ENCODE data around the gene TRIM74. TPM values are rescaled to one million over a fixed set of nuclear protein-coding genes. Genes with fewer than 3 reads are reported as not detected.

The TRIM74 gene
- total RNA-seq, result 0.13 and 0.16 TPM in 2 replicates

GRCh38 chr7:72968980-72969516, at the start of gene TRIM74:
Gene TRIM74 (minus strand): TSS chr7:72969466. CDS start chr7:72966157, 3,309 bp downstream.

GRCh38 chr7:72924733-72925545, 44.3 kb downstream of the TRIM74 start, which contains the start of gene POM121:
Gene POM121 (plus strand): TSS chr7:72925095. CDS start chr7:72925122, 27 bp downstream.

Other genes starting within 250 kb of the TRIM74 start
- 0.76 and 0.98 TPM in 2 replicates for gene TYW1B, start 141.3 kb downstream of the TRIM74 start, total RNA-seq
- 15.1 and 15.5 TPM in 2 replicates for gene POM121, start 44.4 kb downstream of the TRIM74 start, total RNA-seq
- gene SPDYE8, start 60.3 kb upstream of the TRIM74 start, total RNA-seq, result not detected in 2 replicates
- not detected in 2 replicates for gene SPDYE11, start 88.4 kb upstream of the TRIM74 start, total RNA-seq
- gene SPDYE9, start 116.6 kb upstream of the TRIM74 start, total RNA-seq, result not detected in 2 replicates